ENCODE measurements around the gene GMPPA.

Gene GMPPA

DNA sequence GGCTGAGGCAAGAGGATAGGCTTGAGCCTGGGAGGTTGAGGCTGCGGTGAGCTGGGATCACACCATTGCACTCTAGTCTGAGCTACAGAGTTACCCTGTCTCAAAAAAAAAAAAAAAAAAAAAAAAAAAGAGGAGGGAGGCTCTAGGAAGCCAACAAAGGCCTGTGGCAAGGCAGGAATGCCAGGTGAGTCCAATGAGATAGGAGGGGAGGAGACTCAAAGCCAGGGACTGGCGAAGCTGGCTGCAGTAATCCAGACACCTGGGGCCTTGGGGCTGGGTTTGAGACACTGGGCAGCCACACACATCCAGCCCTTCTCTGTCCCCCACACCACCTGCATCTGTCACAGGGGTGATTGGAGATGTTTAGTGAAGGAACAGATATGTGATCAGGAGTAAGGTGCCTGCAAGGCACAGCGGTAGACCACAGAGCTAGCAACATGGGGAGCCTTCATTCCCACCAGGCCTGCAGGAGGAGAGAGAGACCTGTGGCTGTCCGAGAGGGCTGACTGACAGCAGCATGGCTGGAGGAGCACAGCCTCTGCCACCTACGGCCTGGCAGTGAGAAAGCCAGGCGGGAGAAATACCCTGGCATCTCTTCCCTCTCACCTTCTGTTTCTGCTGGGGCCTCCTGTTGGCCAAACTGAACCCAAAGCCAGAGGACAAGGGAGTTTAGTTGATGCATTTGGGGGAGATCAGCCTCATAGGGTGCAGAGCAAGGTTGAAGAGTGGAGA is 35.4 kb downstream of the GMPPA start:
- TF ChIP-seq CTCF (IDR thresholded peaks at IDR 0.05; ENCODE audit: low read depth, low read length, missing control alignments): no peak

GRCh38 chr2:219536425-219536824 is 37.7 kb downstream of the GMPPA start:
- TF ChIP-seq CTCF (IDR thresholded peaks at IDR 0.05; ENCODE audit: low read depth, low read length, missing control alignments): no peak
- DNase-seq (ENCODE audit: extremely low read depth, low read depth): no peak
- no peak overlapping the region for H3K4me3 ChIP-seq (replicated peaks; ENCODE audit: low read depth, low read length)

More for the DNA sequence above, 35.4 kb downstream of the GMPPA start:
- no peak overlapping the region for H3K4me3 ChIP-seq (replicated peaks; ENCODE audit: low read depth, low read length)
- no peak for DNase-seq (ENCODE audit: extremely low read depth, low read depth)

- TF ChIP-seq CTCF (IDR thresholded peaks at IDR 0.05; ENCODE audit: low read depth, low read length, missing control alignments): no peak
- no peak overlapping the region for H3K4me3 ChIP-seq (replicated peaks; ENCODE audit: low read depth, low read length)
- no peak for DNase-seq (ENCODE audit: extremely low read depth, low read depth)
Observed at GRCh38 chr2:219536967-219537366, 38.3 kb downstream of the GMPPA start.

- no peak for DNase-seq (ENCODE audit: extremely low read depth, low read depth)
- no peak overlapping the region for H3K4me3 ChIP-seq (replicated peaks; ENCODE audit: low read depth, low read length)
- TF ChIP-seq CTCF (IDR thresholded peaks at IDR 0.05; ENCODE audit: low read depth, low read length, missing control alignments): no peak
Observed at GRCh38 chr2:219537657-219538488, 39.2 kb downstream of the GMPPA start.

DNA sequence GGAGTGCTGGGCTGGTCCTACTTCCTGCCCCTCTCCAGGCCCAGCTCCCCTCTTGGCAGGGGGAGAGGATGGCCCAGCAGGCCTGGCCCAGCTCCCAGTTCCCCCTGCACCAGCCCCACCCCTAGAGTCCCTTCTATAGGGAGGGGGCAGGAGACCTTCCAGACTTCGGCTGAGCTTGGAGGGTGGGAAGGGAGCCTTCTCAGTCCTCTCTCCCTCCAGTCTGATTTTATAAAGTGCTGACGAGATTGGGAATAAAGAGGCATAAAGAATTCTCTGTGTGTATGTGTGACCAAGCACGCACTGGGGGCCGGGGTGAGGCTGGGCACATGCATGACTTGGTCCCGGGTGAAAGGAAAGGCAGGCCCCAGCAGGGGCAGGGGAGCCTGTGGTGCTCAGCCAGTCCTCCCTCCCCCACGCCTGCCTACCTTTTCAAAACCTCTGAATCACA is 39.8 kb downstream of the GMPPA start:
- DNase-seq (ENCODE audit: extremely low read depth, low read depth): no peak
- no peak overlapping the region for H3K4me3 ChIP-seq (replicated peaks; ENCODE audit: low read depth, low read length)
- TF ChIP-seq CTCF (IDR thresholded peaks at IDR 0.05; ENCODE audit: low read depth, low read length, missing control alignments): no peak

- no peak for TF ChIP-seq CTCF (IDR thresholded peaks at IDR 0.05; ENCODE audit: low read depth, low read length, missing control alignments)
- no peak overlapping the region for H3K4me3 ChIP-seq (replicated peaks; ENCODE audit: low read depth, low read length)
- no peak for DNase-seq (ENCODE audit: extremely low read depth, low read depth)
Observed at GRCh38 chr2:219538956-219539788, 40.5 kb downstream of the GMPPA start.
